MG63 (cell line): ENCODE results near the gene FXYD3. TPM values are rescaled to one million over a fixed set of nuclear protein-coding genes. Genes with fewer than 3 reads are reported as not detected.
A peak's percentile ranks its signal among the peaks of the same experiment; 100 is the strongest.
"Not testable (repeated sequence)": the region's sequence is repeated elsewhere in the genome, so short reads cannot be mapped to it uniquely, and the experiment has no call there.

ENCODE experiments used
- DNase-seq: peaks from one replicate; pipeline ENCODE4 v3.0.0-alpha.2; 2020
- H3K27me3 ChIP-seq: fragments of 250-450 bp; sonication (Bioruptor Pico); 2 replicates; pipeline ENCODE4 v1.5.1; 2020; ENCODE audit warnings: mild to moderate bottlenecking, moderate library complexity
- H3K36me3 ChIP-seq: fragments of 250-450 bp; sonication (Bioruptor Pico); 2 replicates; pipeline ENCODE4 v1.5.1; 2020; ENCODE audit warnings: mild to moderate bottlenecking, moderate library complexity
- H3K4me3 ChIP-seq: fragments of 250-450 bp; sonication (Bioruptor Pico); 2 replicates; pipeline ENCODE4 v1.5.1; 2020; ENCODE audit warnings: mild to moderate bottlenecking, moderate library complexity
- H3K9me3 ChIP-seq: fragments of 250-450 bp; sonication (Bioruptor Pico); 2 replicates; pipeline ENCODE4 v1.5.1; 2020; ENCODE audit warnings: mild to moderate bottlenecking, moderate library complexity
- total RNA-seq: library from RNA; depleted of rRNA; stranded (reverse); fragments of >200 nt; shearing (Covaris generic); gene quantifications from 2 replicates; pipeline ENCODE4 v1.2.3, GENCODE V29; 2014; ENCODE audit warnings: low replicate concordance

The FXYD3 gene
- total RNA-seq, 1 experiment from 2014 or later: not detected

DNA sequence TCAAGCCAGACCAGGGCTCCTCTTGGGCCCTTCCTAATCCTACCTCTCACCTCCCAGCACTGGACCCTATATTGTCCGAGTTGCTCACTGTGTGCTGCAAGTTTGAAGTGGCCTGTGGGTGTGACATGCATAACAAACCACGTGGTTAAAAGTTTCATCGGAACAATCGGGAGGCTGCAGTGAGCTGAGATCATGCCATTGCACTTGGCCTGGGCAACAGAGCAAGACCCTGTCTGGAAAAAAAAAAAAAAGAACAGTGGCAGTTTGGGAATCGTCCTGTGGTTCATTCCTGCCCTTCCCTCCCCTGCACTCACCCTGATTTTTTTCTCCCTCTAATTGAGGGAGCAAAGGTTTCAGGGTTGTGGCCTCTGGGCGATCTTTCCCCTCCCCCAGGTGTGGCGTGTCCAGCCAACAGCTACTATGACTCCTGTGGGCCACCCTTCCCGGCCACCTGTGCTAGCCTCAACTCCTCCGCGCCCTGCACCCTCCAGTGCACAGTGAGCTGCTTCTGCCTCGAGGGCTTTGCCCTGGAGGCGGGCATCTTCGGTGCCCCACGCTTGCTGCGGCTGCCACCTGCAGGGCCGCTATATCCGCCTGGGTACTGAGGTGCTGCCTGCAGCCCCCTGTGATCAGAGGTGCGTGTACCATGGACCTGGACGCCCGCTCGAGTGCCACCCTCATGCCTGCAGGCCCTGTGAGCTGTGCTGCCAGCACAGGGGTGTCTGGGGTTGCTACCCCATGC lies 16.3 kb upstream of the FXYD3 start:
- no peak for DNase-seq
- Histone ChIP-seq H3K36me3 (no peaks in the 10 kb centered on the region), H3K9me3 (no peaks in the 10 kb centered on the region), H3K27me3 (no peaks in the 10 kb centered on the region), H3K4me3 (no peak overlapping the region)

DNA sequence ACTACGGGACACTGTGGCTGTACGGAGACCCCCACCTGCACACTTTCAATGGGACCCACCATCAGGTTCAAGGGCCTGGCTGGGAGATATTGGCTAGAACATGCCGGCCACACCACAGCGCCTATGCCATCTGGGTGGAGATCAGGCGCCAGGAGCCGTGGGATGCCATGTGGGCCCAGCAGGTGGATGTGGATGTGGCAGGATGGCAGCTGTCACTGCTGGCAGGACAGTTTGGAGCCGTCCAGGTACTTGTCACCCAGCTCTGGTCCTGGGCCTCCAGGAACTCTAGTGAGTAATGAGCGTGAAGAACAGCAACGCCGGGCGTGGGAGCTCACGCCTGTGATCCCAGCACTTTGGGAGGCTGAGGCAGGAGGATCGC lies 15.7 kb upstream of the FXYD3 start:
- Histone ChIP-seq H3K27me3 (no peaks in the 10 kb centered on the region), H3K9me3 (no peaks in the 10 kb centered on the region), H3K4me3 (no peak overlapping the region), H3K36me3 (no peaks in the 10 kb centered on the region)
- no peak for DNase-seq

DNA sequence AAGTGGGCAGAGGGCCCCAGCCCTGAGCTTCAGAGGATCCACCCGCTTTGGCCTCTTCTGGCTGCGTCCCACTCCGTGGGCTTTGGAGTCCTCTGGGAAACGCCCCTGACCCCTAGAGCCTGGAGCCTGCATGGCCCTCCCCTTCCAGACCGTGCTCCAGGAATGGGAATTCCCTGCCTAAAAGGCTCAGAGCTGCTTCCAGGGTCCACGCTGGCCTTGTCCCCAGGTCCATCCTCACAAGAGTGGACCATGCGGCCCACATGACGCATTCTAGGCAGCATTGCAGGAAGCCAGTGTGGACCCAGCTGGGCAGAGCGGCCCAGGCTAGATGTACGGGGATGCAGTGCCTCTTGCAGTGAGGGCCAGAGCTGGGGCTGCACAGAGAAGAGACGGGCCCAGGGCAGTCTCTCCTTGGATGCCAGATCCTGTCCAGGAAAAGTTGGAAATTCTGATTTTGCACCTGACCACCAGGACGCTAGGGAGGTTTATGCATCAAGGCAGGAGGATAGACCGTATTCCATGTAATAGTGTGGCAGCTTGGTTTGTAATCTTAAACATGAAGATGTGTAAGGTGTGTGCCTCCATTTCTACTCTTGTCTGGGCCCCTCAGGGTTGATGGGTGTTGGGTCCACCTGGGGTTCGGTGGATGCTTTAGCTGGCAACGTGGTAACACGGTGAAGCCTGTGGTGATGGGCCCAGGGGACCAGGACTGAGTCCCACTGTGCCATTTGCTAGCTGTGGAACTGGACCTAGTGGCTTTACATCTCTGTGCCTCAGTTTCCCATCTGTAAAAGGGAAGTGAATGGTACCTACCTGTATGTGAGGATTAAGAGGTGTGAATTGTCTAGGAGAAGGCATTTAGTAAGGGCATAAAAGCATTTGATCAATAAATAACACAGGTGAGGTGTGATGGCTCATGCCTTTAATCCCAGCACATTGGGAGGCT lies 14.8 kb upstream of the FXYD3 start:
- H3K36me3 ChIP-seq: no peaks in the 10 kb centered on the region
- DNase-seq: no peak

DNA sequence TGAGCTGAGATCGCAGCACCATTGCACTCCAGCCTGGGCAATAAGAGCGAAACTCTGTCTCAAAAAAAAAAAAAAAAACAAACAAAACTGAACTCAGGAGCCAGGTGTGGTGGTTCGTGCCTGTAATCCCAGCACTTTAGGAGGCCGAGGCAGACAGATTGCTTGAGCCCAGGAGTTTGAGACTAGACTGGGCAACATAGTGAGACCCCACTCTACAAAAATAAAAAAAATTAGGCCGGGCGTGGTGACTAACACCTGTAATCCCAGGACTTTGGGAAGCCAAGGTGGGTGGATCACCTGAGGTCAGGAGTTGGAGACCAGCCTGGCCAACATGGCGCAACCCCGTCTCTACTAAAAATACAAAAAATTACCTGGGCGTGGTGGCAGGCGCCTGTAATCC lies 13.7 kb upstream of the FXYD3 start:
- DNase-seq, H3K27me3 ChIP-seq, H3K36me3 ChIP-seq, H3K4me3 ChIP-seq, H3K9me3 ChIP-seq: not testable (repeated sequence)

More for the DNA sequence above, 14.8 kb upstream of the FXYD3 start:
- Histone ChIP-seq H3K9me3 (no peaks in the 10 kb centered on the region), H3K4me3 (no peak overlapping the region), H3K27me3 (no peaks in the 10 kb centered on the region)

DNA sequence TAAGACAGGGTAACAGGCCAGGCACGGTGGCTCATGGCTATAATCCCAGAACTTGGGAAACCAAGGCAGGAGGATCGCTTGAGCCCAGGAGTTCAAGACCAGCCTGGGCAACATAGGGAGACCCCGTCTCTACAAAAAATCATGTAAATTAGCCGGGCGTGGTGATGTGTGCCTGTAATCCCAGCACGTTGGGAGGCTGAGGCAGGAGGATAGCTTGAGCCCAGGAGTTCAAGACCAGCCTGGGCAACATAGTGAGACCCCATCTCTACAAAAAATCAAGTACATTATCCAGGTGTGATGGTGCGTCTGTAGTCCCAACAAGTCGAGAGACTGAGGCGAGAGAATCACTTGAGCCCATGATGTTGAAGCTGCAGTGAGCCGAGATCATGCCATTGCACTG lies 12.0 kb upstream of the FXYD3 start:
- DNase-seq, H3K27me3 ChIP-seq: not testable (repeated sequence)

DNA sequence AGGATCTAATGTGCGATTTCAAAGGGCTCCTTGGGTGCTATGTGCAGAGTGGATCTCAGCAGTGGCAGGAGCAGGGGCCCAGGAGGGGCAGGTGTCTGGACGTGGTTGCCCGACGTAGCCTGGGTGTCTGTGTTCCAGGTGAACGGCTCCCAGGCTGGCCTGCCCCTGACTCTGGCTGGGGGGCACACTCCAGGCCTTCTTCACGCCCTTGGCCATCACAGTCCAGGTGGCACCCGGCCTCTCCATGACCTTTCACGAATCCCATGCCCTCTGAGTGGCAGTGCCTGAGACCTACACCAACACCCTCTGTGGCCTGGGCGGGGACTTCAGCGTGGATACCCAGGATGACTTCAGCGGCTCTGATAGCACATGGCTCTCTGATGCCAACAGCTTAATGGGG lies 11.3 kb upstream of the FXYD3 start:
- H3K9me3 ChIP-seq: no peaks in the 10 kb centered on the region
- H3K36me3 ChIP-seq: no peaks in the 10 kb centered on the region
- H3K27me3 ChIP-seq: no peaks in the 10 kb centered on the region
- H3K4me3 ChIP-seq: no peak overlapping the region
- no peak for DNase-seq

More for the DNA sequence above, 12.0 kb upstream of the FXYD3 start:
- not testable (repeated sequence) for H3K9me3 ChIP-seq, H3K4me3 ChIP-seq, H3K36me3 ChIP-seq

DNA sequence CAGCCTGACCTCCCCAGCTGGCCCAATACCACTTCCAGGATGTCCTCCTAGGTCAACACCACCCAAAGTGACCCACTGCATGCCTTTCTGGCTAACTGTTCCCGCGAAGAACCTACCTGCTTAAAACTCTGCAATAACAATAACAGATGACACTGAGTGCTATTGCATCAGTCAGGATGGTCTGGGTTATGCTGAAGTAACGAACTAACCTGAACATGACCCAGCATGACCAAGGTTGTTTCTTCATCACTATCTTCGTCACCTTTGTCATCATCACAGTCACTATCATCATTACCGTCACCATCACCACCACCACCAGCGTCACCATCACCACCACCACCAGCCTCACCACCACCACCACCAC lies 10.6 kb upstream of the FXYD3 start:
- DNase-seq: no peak
- H3K36me3 ChIP-seq: no peaks in the 10 kb centered on the region
- no peaks in the 10 kb centered on the region for H3K27me3 ChIP-seq
- no peak overlapping the region for H3K4me3 ChIP-seq
- H3K9me3 ChIP-seq: no peaks in the 10 kb centered on the region

DNA sequence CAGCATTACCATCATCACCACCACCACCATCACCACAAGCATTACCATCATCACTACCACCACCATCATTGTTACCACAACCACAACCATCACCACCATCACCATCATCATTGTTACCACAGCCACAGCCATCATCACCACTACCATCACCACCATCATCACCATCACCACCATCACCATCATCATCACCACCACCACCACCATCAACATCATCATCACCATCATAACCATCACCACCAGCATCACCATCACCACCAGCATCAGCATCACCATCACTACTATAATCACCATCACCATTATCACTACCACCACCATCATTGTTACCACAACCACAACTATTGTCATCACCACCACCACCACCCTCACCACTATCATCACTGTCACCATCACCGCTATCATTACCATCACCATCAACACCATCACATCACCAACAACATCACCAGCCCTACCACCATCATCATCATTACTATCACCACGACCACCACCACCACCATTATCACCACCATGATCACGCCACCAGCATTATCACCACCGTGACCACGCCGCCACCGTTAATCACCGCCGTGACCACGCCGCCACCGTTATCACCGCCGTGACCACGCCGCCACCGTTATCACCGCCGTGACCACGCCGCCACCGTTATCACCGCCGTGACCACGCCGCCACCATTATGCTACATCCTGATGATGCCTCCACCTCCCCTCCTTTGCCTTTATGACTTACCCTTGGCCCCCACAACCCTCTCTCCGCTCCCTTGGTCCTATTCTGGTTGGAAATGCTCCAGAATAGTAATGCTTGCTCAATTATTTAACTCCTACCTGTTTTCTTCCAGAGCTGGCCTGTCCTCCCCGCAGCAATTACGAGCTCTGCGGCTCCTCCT lies 10.0 kb upstream of the FXYD3 start:
- Histone ChIP-seq H3K36me3 (no peaks in the 10 kb centered on the region), H3K9me3 (no peaks in the 10 kb centered on the region), H3K4me3 (no peak overlapping the region), H3K27me3 (no peaks in the 10 kb centered on the region)
- no peak for DNase-seq

DNA sequence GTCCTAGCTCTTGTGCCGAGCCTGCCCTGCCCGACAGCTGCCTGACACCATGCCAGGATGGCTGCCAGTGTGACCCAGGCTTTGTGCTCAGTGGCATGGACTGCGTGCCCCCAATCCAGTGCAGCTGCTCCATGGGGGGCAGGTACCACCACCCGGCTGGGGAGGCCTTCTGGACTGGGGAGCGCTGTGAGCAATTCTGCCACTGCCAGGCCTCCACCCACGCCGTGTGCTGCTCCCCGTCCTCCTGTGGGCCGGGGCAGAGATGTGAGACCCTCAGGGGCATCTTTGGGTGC lies 9.4 kb upstream of the FXYD3 start:
- Histone ChIP-seq H3K36me3 (no peaks in the 10 kb centered on the region), H3K27me3 (no peaks in the 10 kb centered on the region), H3K4me3 (no peak overlapping the region), H3K9me3 (no peaks in the 10 kb centered on the region)
- no peak for DNase-seq

DNA sequence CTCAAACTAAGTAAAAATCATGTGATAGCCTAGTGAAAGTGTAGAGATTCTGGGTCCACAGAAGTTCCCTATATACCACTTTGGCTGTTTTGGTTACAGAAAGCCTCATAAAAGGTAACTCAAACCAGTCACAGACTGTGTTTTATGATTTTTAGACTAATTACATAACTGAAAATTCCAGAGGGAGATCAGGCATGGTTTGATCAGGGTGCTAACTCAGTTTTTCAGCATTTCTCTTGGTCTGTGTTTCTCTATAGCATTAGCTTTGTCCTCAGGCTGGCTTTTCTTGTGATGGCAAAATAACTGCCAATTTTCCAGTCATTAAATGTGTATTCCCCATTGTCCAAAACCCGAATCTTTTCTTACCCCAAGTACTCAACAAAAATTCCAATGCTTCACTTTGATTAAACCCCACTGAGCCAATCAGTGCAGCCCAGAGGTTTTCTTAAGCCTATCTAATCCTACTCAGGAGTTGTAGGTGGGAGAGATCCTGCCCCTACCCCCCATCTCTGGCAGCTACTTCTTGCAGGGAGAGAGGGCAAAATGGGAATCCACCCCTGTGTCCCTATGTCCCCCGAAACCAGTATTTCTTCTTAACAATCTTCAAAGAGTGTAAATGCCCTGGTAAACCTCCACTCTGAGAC lies 8.6 kb upstream of the FXYD3 start:
- H3K36me3 ChIP-seq: no peaks in the 10 kb centered on the region
- no peak for DNase-seq
- H3K9me3 ChIP-seq: no peaks in the 10 kb centered on the region
- no peak overlapping the region for H3K4me3 ChIP-seq
- no peaks in the 10 kb centered on the region for H3K27me3 ChIP-seq

DNA sequence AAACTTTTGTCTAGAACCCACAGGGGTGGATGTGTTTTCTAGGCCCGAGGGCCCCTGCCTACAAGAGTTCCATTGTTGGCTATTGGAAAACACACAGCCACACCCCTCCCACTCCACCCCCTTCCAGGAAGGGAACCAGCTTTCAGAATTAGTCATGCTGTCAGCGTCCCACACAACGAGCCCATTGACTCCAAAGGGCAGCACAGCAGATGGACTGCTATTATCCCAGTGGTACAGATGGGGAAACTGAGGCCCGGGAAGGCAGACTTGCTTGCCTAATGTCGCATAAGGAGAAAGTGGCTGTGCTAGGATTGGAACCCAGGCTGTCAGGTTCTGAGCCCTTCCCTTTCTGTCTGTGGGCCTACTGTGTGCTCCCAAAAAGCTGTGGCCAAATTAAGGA lies 8.1 kb upstream of the FXYD3 start:
- Histone ChIP-seq H3K36me3 (no peaks in the 10 kb centered on the region), H3K9me3 (no peaks in the 10 kb centered on the region), H3K4me3 (no peak overlapping the region), H3K27me3 (no peaks in the 10 kb centered on the region)
- peak; percentile 74 for DNase-seq

DNA sequence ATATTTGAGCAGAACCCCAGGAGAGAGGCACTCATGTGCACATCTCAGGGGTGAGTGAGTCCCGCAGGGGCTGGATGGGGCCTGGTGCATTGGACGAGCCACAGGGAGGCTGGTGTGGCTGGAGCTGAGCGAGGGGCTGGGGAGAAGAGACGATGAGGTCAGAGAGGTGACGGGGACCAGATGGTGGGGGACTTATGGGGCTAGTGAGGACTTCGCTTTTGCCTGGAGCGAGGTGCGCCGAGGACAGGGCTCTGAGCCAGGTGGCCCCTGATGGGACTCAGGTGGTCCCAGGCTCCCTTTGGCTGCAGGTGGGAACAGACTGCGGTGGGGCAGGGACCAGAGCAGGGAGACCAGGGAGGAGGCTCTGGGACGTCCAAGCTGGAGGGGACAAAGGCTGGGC lies 6.9 kb upstream of the FXYD3 start:
- H3K9me3 ChIP-seq: no peaks in the 10 kb centered on the region
- H3K4me3 ChIP-seq: no peak overlapping the region
- DNase-seq: no peak
- H3K27me3 ChIP-seq: no peaks in the 10 kb centered on the region
- no peaks in the 10 kb centered on the region for H3K36me3 ChIP-seq

DNA sequence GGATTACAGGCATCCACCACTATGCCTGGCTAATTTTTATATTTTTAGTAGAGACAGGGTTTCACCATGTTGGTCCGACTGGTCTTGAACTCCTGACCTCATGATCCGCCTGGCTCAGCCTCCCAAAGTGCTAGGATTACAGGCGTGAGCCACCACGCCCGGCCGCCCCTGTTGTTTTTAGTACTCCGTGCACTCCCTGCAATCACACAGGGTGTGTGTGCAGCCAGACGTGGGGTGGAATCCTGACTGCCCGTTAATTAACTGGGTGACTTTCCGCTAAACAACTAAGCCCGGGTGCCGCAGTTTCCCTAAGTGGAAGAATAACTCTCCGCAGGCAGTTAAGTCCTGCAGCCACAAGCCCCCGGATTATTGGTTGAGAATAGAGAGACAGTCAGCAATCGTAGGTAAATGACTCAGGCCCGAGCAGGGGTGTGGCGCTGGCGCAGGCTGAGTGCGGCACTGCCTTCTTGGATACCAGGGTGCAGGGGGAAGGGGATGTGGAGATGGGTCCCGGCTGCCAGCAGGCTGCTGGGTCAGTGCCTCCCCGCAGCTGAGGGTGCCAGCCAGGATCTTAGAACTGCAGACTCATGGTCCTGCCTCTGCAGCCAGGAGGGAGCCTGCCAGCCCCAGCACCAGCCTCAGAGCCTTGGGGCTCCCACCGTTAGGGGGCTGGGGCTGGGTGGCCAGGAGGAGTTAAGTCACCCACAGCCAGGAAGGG lies 6.1 kb upstream of the FXYD3 start:
- peak; percentile 98 for DNase-seq
- H3K27me3 ChIP-seq: no peaks in the 10 kb centered on the region
- no peaks in the 10 kb centered on the region for H3K9me3 ChIP-seq
- no peaks in the 10 kb centered on the region for H3K36me3 ChIP-seq
- no peak overlapping the region for H3K4me3 ChIP-seq

DNA sequence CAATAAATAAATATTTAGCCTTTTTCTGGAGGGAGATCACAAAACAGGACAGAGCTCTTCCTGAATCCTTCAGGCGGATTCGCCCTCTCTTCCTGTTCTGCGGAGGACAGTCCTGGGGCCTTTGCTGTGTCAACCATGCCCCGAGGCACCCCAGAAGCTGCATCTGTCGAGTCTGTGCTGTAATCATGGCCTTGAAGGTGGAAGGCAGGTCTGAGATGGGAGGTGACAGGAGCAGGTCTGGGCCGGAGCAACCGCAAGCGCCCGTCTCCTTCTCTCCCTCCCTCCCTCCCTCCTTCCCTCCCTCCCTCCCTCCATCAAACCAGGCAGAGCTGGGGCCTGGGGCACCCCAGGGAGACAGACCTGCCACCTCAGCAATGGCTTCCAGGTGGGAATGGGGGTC lies 4.6 kb upstream of the FXYD3 start:
- Histone ChIP-seq H3K27me3 (no peaks in the 10 kb centered on the region), H3K36me3 (no peaks in the 10 kb centered on the region), H3K4me3 (no peak overlapping the region), H3K9me3 (no peaks in the 10 kb centered on the region)
- no peak for DNase-seq

DNA sequence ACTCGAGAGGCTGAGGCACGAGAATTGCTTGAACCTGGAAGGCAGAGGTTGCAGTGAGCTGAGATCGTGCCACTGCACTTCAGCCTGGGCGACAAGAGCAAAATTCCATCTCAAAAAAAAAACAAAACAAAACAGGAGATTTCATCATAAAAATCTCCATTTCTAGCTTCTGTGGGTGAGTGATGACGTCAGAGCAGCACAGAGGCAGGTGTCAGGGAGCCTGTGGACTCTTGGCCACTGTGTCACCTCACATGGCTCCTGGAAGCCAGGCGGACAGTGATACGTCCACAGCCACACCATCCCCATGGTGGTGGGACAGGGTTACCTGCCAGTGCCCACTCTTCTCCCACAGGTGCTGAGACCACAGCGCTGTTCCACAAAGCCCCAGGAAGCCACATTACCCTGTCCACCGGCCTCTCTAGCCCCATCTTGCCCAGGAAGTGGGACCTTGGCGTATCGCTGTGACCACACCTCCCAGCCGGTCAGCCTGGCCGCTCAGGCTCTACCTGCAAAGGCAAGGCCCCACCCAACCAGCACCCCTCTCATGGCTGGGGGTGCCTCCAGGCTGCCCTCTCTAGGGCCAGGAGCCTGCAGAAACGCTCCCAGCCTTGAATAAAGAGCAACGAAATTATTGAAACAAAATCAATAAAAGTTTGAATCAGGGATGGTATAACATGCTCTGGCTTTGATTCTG lies 2.5 kb upstream of the FXYD3 start:
- Histone ChIP-seq H3K27me3 (no peaks in the 10 kb centered on the region), H3K36me3 (no peaks in the 10 kb centered on the region), H3K4me3 (no peak overlapping the region), H3K9me3 (no peaks in the 10 kb centered on the region)
- DNase-seq: no peak
